AG09319 (cell line): ENCODE data around the gene NRM.

Experiments used
- DNase-seq: peaks from one replicate; pipeline ENCODE4 v3.0.0-alpha.2; 2010; ENCODE audit warnings: low read depth; ENCODE audit errors: extremely low read depth
- CTCF ChIP-seq: IDR thresholded peaks from 2 replicates; pipeline ENCODE4 v1.5.1; 2011; ENCODE audit warnings: low read depth, mild to moderate bottlenecking, inconsistent platforms, low read length, moderate library complexity

Gene NRM

GRCh38 chr6:30657454-30657853 is 33.3 kb downstream of the NRM start:
- no peak for TF ChIP-seq CTCF
- no peak for DNase-seq

- DNase-seq: no peak
- TF ChIP-seq CTCF: no peak
Measured at GRCh38 chr6:30656513-30656912, 34.3 kb downstream of the NRM start.

GRCh38 chr6:30655743-30656094 is 35.1 kb downstream of the NRM start:
- TF ChIP-seq CTCF: no peak
- DNase-seq: no peak

GRCh38 chr6:30654798-30655742 is 35.7 kb downstream of the NRM start:
- DNase-seq: no peak
- no peak for TF ChIP-seq CTCF

DNA sequence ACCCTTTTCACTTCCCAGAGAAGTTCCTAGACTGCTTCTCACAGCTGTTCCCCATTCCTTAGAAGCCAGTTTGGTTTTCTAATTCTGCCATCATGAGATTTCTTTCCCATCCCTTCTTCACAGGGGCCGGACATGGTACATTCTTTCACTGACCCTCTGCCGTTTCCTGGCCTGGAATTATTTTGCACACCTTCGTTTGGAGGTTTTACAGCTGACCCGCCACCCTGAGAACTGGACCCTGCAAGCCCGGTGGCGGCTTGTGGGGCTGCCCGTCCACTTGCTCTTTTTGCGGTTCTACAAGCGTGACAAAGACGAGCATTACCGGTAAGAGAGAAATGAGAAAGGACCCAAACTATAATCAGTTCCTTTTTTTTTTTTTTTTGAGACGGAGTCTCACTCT is 39.6 kb downstream of the NRM start:
- DNase-seq: no peak
- TF ChIP-seq CTCF: no peak

DNA sequence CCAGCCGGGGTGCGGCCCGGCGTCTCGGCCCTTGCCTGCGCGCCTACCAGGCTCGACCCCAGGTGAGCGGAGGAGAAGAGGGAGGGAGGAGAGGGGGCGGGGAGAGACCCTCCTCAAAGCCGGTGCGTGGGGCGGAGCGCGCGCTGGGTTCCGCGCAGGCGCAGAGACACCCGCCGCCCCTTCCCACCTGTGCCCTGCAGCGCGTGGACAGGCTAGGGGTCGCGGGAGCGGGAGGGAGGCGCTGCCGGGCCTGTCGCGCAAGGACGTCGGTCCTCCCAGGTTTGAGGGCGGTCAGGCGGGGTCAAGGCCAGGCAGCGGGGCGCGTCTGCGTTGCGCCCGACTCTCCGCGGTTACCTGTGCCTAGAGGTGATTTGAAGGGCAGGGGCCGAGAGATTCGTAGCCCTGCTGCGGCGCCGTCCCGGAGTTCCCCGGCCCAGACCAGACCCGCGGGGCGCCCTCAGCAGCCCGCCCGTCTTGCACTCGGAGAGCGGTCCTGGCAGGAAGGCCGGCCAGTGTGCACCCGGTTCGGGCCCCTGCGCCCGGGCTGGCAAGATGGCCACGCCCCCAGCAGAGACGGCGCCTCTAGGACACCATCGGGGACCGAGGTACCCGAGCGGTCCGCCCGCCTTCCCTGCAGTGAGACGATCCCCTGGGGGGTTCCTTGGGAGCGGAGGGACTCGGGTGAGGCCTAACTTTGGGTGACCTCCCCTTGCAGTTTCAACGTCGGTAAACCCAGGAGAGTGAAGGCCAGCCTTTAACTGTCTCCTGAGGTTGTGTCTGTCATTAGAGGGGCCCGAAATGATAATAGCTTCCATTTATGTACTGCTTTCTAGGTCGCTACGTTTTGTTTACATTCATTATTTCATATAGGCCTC is 43.3 kb downstream of the NRM start:
- DNase-seq: no peak
- no peak for TF ChIP-seq CTCF
